ENCODE measurements around the gene ATP6V0B. TPM values are rescaled to one million over a fixed set of nuclear protein-coding genes. Genes with fewer than 3 reads are reported as not detected.

The ATP6V0B gene
- total RNA-seq, 2 donors from 2014 or later, result 183 to 270 TPM

GRCh38 chr1:43990271-43991199, 15.8 kb downstream of the ATP6V0B start:
- intact Hi-C loops (cut with DNase I), result no loop called here
- Histone ChIP-seq H3K9me3 (no peaks in the 10 kb centered on the region), H3K27ac (peak overlapping the region; percentile 80), H3K4me3 (peak overlapping the region; percentile 76), H3K4me1 (no peaks in the 10 kb centered on the region), H3K36me3 (no peaks in the 10 kb centered on the region), H3K27me3 (no peaks in the 10 kb centered on the region), H3K9ac (ENCODE audit: low read depth in 2 of 2, low read length in 2 of 2) (peak overlapping the region; percentile 79 to 81)
- no peak for TF ChIP-seq CTCF (IDR thresholded peaks at IDR 0.05)
- DNase-seq, result peak; percentile 40

GRCh38 chr1:43991200-43991475, 16.4 kb downstream of the ATP6V0B start:
- H3K27ac ChIP-seq, result peak overlapping the region; percentile 80
- H3K9ac ChIP-seq (ENCODE audit: low read depth in 2 of 2, low read length in 2 of 2), result peak overlapping the region; percentile 79 to 81
- peak overlapping the region; percentile 76 for H3K4me3 ChIP-seq
- intact Hi-C loops (cut with DNase I), result no loop called here
- no peaks in the 10 kb centered on the region for H3K36me3 ChIP-seq
- DNase-seq, result no peak
- TF ChIP-seq CTCF (IDR thresholded peaks at IDR 0.05), result no peak
- no peaks in the 10 kb centered on the region for H3K4me1 ChIP-seq
- no peaks in the 10 kb centered on the region for H3K27me3 ChIP-seq
- no peaks in the 10 kb centered on the region for H3K9me3 ChIP-seq

GRCh38 chr1:43991476-43992231, 16.9 kb downstream of the ATP6V0B start, which contains the start of gene CCDC24:
Gene CCDC24 (plus strand): TSS chr1:43991599. CDS start chr1:43991879, 280 bp downstream.
- Histone ChIP-seq H3K4me3 (peak within 1 kb of the TSS; percentile 76), H3K27me3 (no peaks in the 10 kb centered on the region), H3K9ac (ENCODE audit: low read depth in 2 of 2, low read length in 2 of 2) (peak within 1 kb of the TSS; percentile 79 to 81), H3K36me3 (no peaks in the 10 kb centered on the region), H3K4me1 (no peaks in the 10 kb centered on the region), H3K9me3 (no peaks in the 10 kb centered on the region), H3K27ac (peak within 1 kb of the TSS; percentile 80)
- no peak for TF ChIP-seq CTCF (IDR thresholded peaks at IDR 0.05)
- DNase-seq, result peak; percentile 89
- intact Hi-C loops (cut with DNase I), result no loop called here

- Histone ChIP-seq H3K9ac (ENCODE audit: low read depth in 2 of 2, low read length in 2 of 2) (peak overlapping the region; percentile 79 to 81), H3K27me3 (no peaks in the 10 kb centered on the region), H3K4me1 (no peaks in the 10 kb centered on the region), H3K27ac (peak overlapping the region; percentile 80), H3K4me3 (peak overlapping the region; percentile 76), H3K9me3 (no peaks in the 10 kb centered on the region), H3K36me3 (no peaks in the 10 kb centered on the region)
- no peak for DNase-seq
- TF ChIP-seq CTCF (IDR thresholded peaks at IDR 0.05), result no peak
- intact Hi-C loops (cut with DNase I), result no loop called here
These were observed 17.7 kb downstream of the ATP6V0B start for GRCh38 chr1:43992232-43992995.
